Epidermal melanocyte (primary cell): Measurements from ENCODE around the gene GOLPH3.
"Not testable (repeated sequence)": the region's sequence is repeated elsewhere in the genome, so short reads cannot be mapped to it uniquely, and the experiment has no call there.

Source experiments
- DNase-seq: peaks from one replicate; pipeline ENCODE4 v3.0.0; 2011; ENCODE audit warnings: low spot score; ENCODE audit not compliant: insufficient read length

The GOLPH3 gene

GRCh38 chr5:32135086-32135485, 39.0 kb downstream of the GOLPH3 start:
- no peak for DNase-seq

GRCh38 chr5:32132757-32133156, 41.4 kb downstream of the GOLPH3 start:
- DNase-seq, result no peak

GRCh38 chr5:32131604-32132003, 42.5 kb downstream of the GOLPH3 start:
- no peak for DNase-seq

GRCh38 chr5:32130865-32131264, 43.3 kb downstream of the GOLPH3 start:
- no peak for DNase-seq

- DNase-seq, result no peak
Measured at GRCh38 chr5:32129074-32129598, 45.0 kb downstream of the GOLPH3 start.

GRCh38 chr5:32127711-32128110, 46.4 kb downstream of the GOLPH3 start:
- no peak for DNase-seq

GRCh38 chr5:32126691-32127090, 47.4 kb downstream of the GOLPH3 start:
- no peak for DNase-seq

- DNase-seq, result no peak
Measured at GRCh38 chr5:32123889-32124676, 50.0 kb downstream of the GOLPH3 start.

GRCh38 chr5:32123058-32123805, 50.9 kb downstream of the GOLPH3 start:
- DNase-seq, result no peak

GRCh38 chr5:32118922-32119321, 55.2 kb downstream of the GOLPH3 start:
- DNase-seq, result not testable (repeated sequence)

- no peak for DNase-seq
Measured at GRCh38 chr5:32116574-32117313, 57.4 kb downstream of the GOLPH3 start.

GRCh38 chr5:32115985-32116384, 58.1 kb downstream of the GOLPH3 start:
- no peak for DNase-seq

- DNase-seq, result no peak
Measured at GRCh38 chr5:32110111-32110696, 63.9 kb downstream of the GOLPH3 start.

GRCh38 chr5:32109236-32109635, 64.9 kb downstream of the GOLPH3 start:
- no peak for DNase-seq

- DNase-seq, result no peak
Measured at GRCh38 chr5:32108167-32108566, 66.0 kb downstream of the GOLPH3 start.

GRCh38 chr5:32107291-32107690, 66.8 kb downstream of the GOLPH3 start:
- DNase-seq, result no peak

- no peak for DNase-seq
Measured at GRCh38 chr5:32103521-32103920, 70.6 kb downstream of the GOLPH3 start.

- no peak for DNase-seq
Measured at GRCh38 chr5:32102254-32102986, 71.7 kb downstream of the GOLPH3 start.

GRCh38 chr5:32100691-32101302, 73.3 kb downstream of the GOLPH3 start:
- DNase-seq, result no peak

- DNase-seq, result no peak
Measured at GRCh38 chr5:32100230-32100629, 73.9 kb downstream of the GOLPH3 start.
